Tibial artery (tissue), 4 donors: ENCODE results near the gene RIMS4.

Experiments used
- DNase-seq, 2 donors: peaks; one replicate each; pipeline ENCODE4 v3.0.0-alpha.2; 2019
- H3K27ac ChIP-seq, 2 donors: fragments of 200-600 bp; sonication (generic) in 1 of 2; 1 replicate in 1 of 2; 2 replicates in 1 of 2; pipeline ENCODE4 v1.5.1; 2018 to 2019; ENCODE audit warnings: mild to moderate bottlenecking in 1 of 2
- H3K27me3 ChIP-seq, 2 donors: fragments of 200-600 bp; sonication (generic) in 1 of 2; one replicate each; pipeline versions ENCODE4 v1.5.1 to v1.6.0; 2016 to 2019
- H3K36me3 ChIP-seq, 3 donors: fragments of 200-600 bp; sonication (generic) in 2 of 3; one replicate each; pipeline ENCODE4 v1.5.1; 2016 to 2019; ENCODE audit warnings: mild to moderate bottlenecking in 2 of 3
- H3K4me1 ChIP-seq, 4 donors: fragments of 200-600 bp; sonication (generic) in 2 of 4; 1 replicate in 3 of 4; 2 replicates in 1 of 4; pipeline ENCODE4 v1.5.1; 2016 to 2019
- H3K4me3 ChIP-seq, 2 donors: fragments of 200-600 bp; sonication (generic) in 1 of 2; 1 replicate in 1 of 2; 2 replicates in 1 of 2; pipeline ENCODE4 v1.5.1; 2018 to 2019; ENCODE audit warnings: mild to moderate bottlenecking in 2 of 2
- H3K9me3 ChIP-seq, 3 donors: fragments of 200-600 bp; sonication (generic) in 1 of 3; one replicate each; pipeline ENCODE4 v1.5.1; 2016 to 2019
- CTCF ChIP-seq, 2 experiments: fragments of 200-600 bp in 1 of 2; fragments of 450-650 bp in 1 of 2; IDR thresholded peaks; one replicate each; pipeline ENCODE4 v1.5.1; 2017 to 2019; ENCODE audit warnings: antibody characterized with exemption in 2 of 2, mild to moderate bottlenecking in 1 of 2, moderate library complexity in 1 of 2
- intact Hi-C: fragments of 100-400 bp; cut with DNase I; formaldehyde crosslinking; loops from one replicate; pipeline ENCODE4 v1.15.0; 2023; ENCODE audit warnings: low total_unique reads

Gene RIMS4

GRCh38 chr20:44841955-44842354 lies 31.6 kb upstream of the RIMS4 start:
- Histone ChIP-seq H3K4me3 (no peak overlapping the region), H3K9me3 (peaks cover 0 to 4% (median 0%) of the 10 kb centered on the region in 3 donors), H3K36me3 (no peaks in the 10 kb centered on the region), H3K27me3 (peaks cover 0 to 13% of the 10 kb centered on the region in 2 donors), H3K4me1 (no peaks in the 10 kb centered on the region), H3K27ac (no peak overlapping the region)
- no peak for DNase-seq
- no peak for TF ChIP-seq CTCF (IDR thresholded peaks at IDR 0.05)
- intact Hi-C loops: no loop called here

GRCh38 chr20:44840826-44841225 lies 30.5 kb upstream of the RIMS4 start:
- DNase-seq: no peak
- TF ChIP-seq CTCF (IDR thresholded peaks at IDR 0.05): no peak
- Histone ChIP-seq H3K4me3 (no peak overlapping the region), H3K36me3 (no peaks in the 10 kb centered on the region), H3K27ac (no peak overlapping the region), H3K9me3 (peaks cover 0 to 4% (median 0%) of the 10 kb centered on the region in 3 donors), H3K27me3 (peaks cover 0 to 21% of the 10 kb centered on the region in 2 donors), H3K4me1 (no peaks in the 10 kb centered on the region)
- intact Hi-C loops: no loop called here

GRCh38 chr20:44839481-44839880 lies 29.1 kb upstream of the RIMS4 start:
- no peak for DNase-seq
- Histone ChIP-seq H3K27me3 (peaks cover 0 to 27% of the 10 kb centered on the region in 2 donors), H3K9me3 (peaks cover 0 to 4% (median 0%) of the 10 kb centered on the region in 3 donors), H3K4me3 (no peak overlapping the region), H3K36me3 (no peaks in the 10 kb centered on the region), H3K4me1 (no peaks in the 10 kb centered on the region), H3K27ac (no peak overlapping the region)
- intact Hi-C loops: no loop called here
- TF ChIP-seq CTCF (IDR thresholded peaks at IDR 0.05): no peak

- Histone ChIP-seq H3K4me1 (no peaks in the 10 kb centered on the region), H3K27me3 (peaks cover 0 to 21% of the 10 kb centered on the region in 2 donors), H3K4me3 (no peak overlapping the region), H3K36me3 (no peaks in the 10 kb centered on the region), H3K27ac (no peak overlapping the region), H3K9me3 (peaks cover 0 to 4% (median 0%) of the 10 kb centered on the region in 3 donors)
- TF ChIP-seq CTCF (IDR thresholded peaks at IDR 0.05): no peak
- DNase-seq: no peak
- intact Hi-C loops: no loop called here
Measured at GRCh38 chr20:44838521-44838920, 28.2 kb upstream of the RIMS4 start.

- no peak overlapping the region for H3K27ac ChIP-seq
- DNase-seq: no peak
- no peaks in the 10 kb centered on the region for H3K36me3 ChIP-seq
- peaks cover 0 to 4% (median 0%) of the 10 kb centered on the region in 3 donors for H3K9me3 ChIP-seq
- peaks cover 0 to 21% of the 10 kb centered on the region in 2 donors for H3K27me3 ChIP-seq
- no peak overlapping the region for H3K4me3 ChIP-seq
- TF ChIP-seq CTCF (IDR thresholded peaks at IDR 0.05): no peak
- intact Hi-C loops: no loop called here
- H3K4me1 ChIP-seq: no peaks in the 10 kb centered on the region
Measured at GRCh38 chr20:44837946-44838345, 27.6 kb upstream of the RIMS4 start.

- Histone ChIP-seq H3K27me3 (peaks cover 0 to 21% of the 10 kb centered on the region in 2 donors), H3K4me1 (no peaks in the 10 kb centered on the region), H3K4me3 (no peak overlapping the region), H3K36me3 (no peaks in the 10 kb centered on the region), H3K27ac (no peak overlapping the region), H3K9me3 (peaks cover 0 to 4% (median 0%) of the 10 kb centered on the region in 3 donors)
- DNase-seq: no peak
- intact Hi-C loops: no loop called here
- TF ChIP-seq CTCF (IDR thresholded peaks at IDR 0.05): no peak
Measured at GRCh38 chr20:44836601-44837120, 26.3 kb upstream of the RIMS4 start.
